Measurements from ENCODE around the gene TSHR.

The TSHR gene

GRCh38 chr14:81177225-81177624 is 221.8 kb downstream of the TSHR start:
- DNase-seq (ENCODE audit: low spot score), result no peak

- DNase-seq (ENCODE audit: low spot score), result no peak
Observed at GRCh38 chr14:81178063-81178462, 222.6 kb downstream of the TSHR start.

GRCh38 chr14:81179631-81180030 is 224.2 kb downstream of the TSHR start:
- no peak for DNase-seq (ENCODE audit: low spot score)

- DNase-seq (ENCODE audit: low spot score), result no peak
Observed at GRCh38 chr14:81187832-81188522, 232.6 kb downstream of the TSHR start.

- DNase-seq (ENCODE audit: low spot score), result no peak
Observed at GRCh38 chr14:81192594-81192993, 237.2 kb downstream of the TSHR start.

GRCh38 chr14:81193924-81194633 is 238.7 kb downstream of the TSHR start:
- DNase-seq (ENCODE audit: low spot score), result no peak
